ENCODE data around the gene STK33.

DNA sequence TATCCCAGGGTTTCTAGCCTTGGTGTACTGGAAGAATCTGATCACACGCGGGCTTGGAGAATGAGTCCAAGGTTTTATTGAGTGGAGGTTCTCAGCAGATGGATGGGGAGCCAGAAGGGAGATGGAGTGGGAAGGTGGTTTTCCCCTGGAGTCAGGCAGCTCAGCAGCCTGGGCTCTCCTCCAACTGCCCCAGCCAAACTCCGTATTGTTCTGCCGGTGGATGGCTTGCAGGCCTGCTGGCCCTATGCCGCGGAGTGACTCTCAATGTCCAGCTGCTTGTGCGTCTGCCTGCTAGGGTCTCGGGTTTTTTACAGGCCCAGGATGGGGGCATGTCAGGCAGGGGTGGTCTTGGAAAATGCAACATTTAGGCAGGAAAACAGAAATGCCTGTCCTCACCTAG lies 168.0 kb downstream of the STK33 start:
- TF ChIP-seq, protein P1, sequence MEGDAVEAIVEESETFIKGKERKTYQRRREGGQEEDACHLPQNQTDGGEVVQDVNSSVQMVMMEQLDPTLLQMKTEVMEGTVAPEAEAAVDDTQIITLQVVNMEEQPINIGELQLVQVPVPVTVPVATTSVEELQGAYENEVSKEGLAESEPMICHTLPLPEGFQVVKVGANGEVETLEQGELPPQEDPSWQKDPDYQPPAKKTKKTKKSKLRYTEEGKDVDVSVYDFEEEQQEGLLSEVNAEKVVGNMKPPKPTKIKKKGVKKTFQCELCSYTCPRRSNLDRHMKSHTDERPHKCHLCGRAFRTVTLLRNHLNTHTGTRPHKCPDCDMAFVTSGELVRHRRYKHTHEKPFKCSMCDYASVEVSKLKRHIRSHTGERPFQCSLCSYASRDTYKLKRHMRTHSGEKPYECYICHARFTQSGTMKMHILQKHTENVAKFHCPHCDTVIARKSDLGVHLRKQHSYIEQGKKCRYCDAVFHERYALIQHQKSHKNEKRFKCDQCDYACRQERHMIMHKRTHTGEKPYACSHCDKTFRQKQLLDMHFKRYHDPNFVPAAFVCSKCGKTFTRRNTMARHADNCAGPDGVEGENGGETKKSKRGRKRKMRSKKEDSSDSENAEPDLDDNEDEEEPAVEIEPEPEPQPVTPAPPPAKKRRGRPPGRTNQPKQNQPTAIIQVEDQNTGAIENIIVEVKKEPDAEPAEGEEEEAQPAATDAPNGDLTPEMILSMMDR (IDR thresholded peaks at IDR 0.05; ENCODE audit: extremely low read depth in 1 of 2, insufficient read depth in 1 of 2, low read depth in 1 of 2, low read length in 2 of 2) = no peak
- TF ChIP-seq EZH2 (IDR thresholded peaks at IDR 0.05; ENCODE audit: borderline replicate concordance, low read depth, low read length, severe bottlenecking) = no peak
- TF ChIP-seq MYC (IDR thresholded peaks at IDR 0.05; ENCODE audit: low read depth, low read length) = no peak
- TF ChIP-seq, protein P2, sequence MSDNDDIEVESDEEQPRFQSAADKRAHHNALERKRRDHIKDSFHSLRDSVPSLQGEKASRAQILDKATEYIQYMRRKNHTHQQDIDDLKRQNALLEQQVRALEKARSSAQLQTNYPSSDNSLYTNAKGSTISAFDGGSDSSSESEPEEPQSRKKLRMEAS (IDR thresholded peaks at IDR 0.05; ENCODE audit: insufficient read depth, insufficient read length) = no peak
- TF ChIP-seq POLR2A (IDR thresholded peaks at IDR 0.05; ENCODE audit: low read depth, low read length) = no peak
- no peak for TF ChIP-seq POLR2AphosphoS5 (IDR thresholded peaks at IDR 0.05; ENCODE audit: insufficient read depth, low read depth, low read length)
- no peak for TF ChIP-seq GATA2 (IDR thresholded peaks at IDR 0.05; ENCODE audit: insufficient read depth, insufficient read length, low read depth, low read length)
- no peak for TF ChIP-seq JUN (IDR thresholded peaks at IDR 0.05; ENCODE audit: borderline replicate concordance, insufficient read depth, insufficient read length, low read depth)
- TF ChIP-seq FOS (IDR thresholded peaks at IDR 0.05; ENCODE audit: borderline replicate concordance, insufficient read depth, low read length) = no peak
